ENCODE results near the gene SELENOI. TPM values are rescaled to one million over a fixed set of nuclear protein-coding genes. Genes with fewer than 3 reads are reported as not detected.

SELENOI gene
- total RNA-seq, 1 experiment from 2014 or later = 63.3 TPM

DNA sequence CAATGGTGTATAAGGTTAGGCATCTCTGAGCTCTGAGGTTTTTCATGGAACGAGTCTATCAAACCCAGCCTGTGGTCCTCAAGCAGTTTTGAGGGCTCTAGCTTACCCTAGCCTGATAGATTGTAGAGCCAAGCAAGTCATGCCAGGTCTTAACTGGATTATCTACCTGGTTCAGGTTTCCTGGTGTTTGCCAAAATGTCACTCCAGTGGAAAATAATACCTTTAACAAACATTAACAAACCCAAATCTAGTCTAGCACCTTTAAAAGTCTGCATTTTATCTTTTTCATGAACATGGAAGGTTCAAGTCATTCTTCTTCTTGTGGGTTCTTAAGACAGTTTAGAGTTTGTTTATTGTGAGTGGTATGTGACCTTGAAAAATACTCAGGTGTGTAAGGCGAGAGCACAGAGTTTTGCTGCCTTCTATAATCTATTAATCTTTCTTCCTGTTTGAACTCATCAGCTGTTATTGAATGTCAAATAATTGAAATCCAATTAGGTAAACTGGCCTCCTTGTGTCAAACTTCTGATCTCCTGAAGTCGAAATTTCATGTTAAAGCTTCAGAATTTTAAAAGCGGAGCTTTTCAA, 14.0 kb downstream of the SELENOI start:
- Histone ChIP-seq H4K20me1 (ENCODE audit: insufficient read depth) (peaks cover 7% of the 10 kb centered on the region; the same call in 1 of the 2 replicates), H3K79me2 (ENCODE audit: insufficient read depth, low read length) (peaks cover 100% of the 10 kb centered on the region), H3K27ac (ENCODE audit: low read depth, low read length) (no peak overlapping the region), H3K4me2 (ENCODE audit: low read length) (no peak overlapping the region), H3K36me3 (ENCODE audit: control insufficient read depth in 1 of 2, insufficient read depth in 2 of 2, low read length in 2 of 2) (no peaks in the 10 kb centered on the region), H3K4me3 (replicated peaks in 1 of 2; ENCODE audit: low read depth in 1 of 2, low read length in 2 of 2) (no peak overlapping the region), H3K9me2 (ENCODE audit: insufficient read depth) (no peaks in the 10 kb centered on the region), H3K4me1 (ENCODE audit: control insufficient read depth in 1 of 2, insufficient read depth in 2 of 2, low read length in 2 of 2) (peaks cover 16 to 39% of the 10 kb centered on the region in 2 experiments), H3K27me3 (ENCODE audit: insufficient read depth, low read length) (no peaks in the 10 kb centered on the region), H3K9me3 (ENCODE audit: control insufficient read depth in 1 of 2, insufficient read depth in 1 of 2, low read depth in 1 of 2, low read length in 2 of 2) (no peaks in the 10 kb centered on the region), H3K9ac (ENCODE audit: low read length) (no peak overlapping the region), H2AFZ (ENCODE audit: low read depth, low read length, poor library complexity, severe bottlenecking) (no peak overlapping the region)
- BruUV-seq (replicated peaks) = no TSS peak
- ChIA-PET CTCF (no interaction called here), POLR2A (no interaction called here), RAD21 (ENCODE audit: low non-redundant PET in 1 of 2, low total read pairs in 2 of 2, uncharacterized antibody in 2 of 2, unreplicated experiment in 2 of 2) (no interaction called here)
- ATAC-seq (no peak), DNase-seq (ENCODE audit: low read depth, low spot score) (no peak)
- intact Hi-C loops (cut with micrococcal nuclease) = no loop called here
- no peak for TF ChIP-seq CBX3 (IDR thresholded peaks at IDR 0.05; ENCODE audit: low read depth)
- no peak for TF ChIP-seq YY1 (IDR thresholded peaks at IDR 0.05; ENCODE audit: extremely low read depth, insufficient replicate concordance, low read depth, low read length)
- no peak for TF ChIP-seq SP1 (IDR thresholded peaks at IDR 0.05; ENCODE audit: low read depth)
- TF ChIP-seq CEBPB (IDR thresholded peaks at IDR 0.05; ENCODE audit: low read depth) = no peak
- no peak for TF ChIP-seq ZFX (IDR thresholded peaks at IDR 0.05)
- TF ChIP-seq, protein P1, sequence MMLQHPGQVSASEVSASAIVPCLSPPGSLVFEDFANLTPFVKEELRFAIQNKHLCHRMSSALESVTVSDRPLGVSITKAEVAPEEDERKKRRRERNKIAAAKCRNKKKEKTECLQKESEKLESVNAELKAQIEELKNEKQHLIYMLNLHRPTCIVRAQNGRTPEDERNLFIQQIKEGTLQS (IDR thresholded peaks at IDR 0.05) = no peak
- TF ChIP-seq TCF7L2 (IDR thresholded peaks at IDR 0.05; ENCODE audit: borderline replicate concordance, extremely low read depth, insufficient read depth, insufficient read length) = no peak
- TF ChIP-seq, protein P2, sequence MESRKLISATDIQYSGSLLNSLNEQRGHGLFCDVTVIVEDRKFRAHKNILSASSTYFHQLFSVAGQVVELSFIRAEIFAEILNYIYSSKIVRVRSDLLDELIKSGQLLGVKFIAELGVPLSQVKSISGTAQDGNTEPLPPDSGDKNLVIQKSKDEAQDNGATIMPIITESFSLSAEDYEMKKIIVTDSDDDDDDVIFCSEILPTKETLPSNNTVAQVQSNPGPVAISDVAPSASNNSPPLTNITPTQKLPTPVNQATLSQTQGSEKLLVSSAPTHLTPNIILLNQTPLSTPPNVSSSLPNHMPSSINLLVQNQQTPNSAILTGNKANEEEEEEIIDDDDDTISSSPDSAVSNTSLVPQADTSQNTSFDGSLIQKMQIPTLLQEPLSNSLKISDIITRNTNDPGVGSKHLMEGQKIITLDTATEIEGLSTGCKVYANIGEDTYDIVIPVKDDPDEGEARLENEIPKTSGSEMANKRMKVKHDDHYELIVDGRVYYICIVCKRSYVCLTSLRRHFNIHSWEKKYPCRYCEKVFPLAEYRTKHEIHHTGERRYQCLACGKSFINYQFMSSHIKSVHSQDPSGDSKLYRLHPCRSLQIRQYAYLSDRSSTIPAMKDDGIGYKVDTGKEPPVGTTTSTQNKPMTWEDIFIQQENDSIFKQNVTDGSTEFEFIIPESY (IDR thresholded peaks at IDR 0.05; ENCODE audit: extremely low read depth, insufficient replicate concordance, low read length) = no peak
- TF ChIP-seq, protein P3, sequence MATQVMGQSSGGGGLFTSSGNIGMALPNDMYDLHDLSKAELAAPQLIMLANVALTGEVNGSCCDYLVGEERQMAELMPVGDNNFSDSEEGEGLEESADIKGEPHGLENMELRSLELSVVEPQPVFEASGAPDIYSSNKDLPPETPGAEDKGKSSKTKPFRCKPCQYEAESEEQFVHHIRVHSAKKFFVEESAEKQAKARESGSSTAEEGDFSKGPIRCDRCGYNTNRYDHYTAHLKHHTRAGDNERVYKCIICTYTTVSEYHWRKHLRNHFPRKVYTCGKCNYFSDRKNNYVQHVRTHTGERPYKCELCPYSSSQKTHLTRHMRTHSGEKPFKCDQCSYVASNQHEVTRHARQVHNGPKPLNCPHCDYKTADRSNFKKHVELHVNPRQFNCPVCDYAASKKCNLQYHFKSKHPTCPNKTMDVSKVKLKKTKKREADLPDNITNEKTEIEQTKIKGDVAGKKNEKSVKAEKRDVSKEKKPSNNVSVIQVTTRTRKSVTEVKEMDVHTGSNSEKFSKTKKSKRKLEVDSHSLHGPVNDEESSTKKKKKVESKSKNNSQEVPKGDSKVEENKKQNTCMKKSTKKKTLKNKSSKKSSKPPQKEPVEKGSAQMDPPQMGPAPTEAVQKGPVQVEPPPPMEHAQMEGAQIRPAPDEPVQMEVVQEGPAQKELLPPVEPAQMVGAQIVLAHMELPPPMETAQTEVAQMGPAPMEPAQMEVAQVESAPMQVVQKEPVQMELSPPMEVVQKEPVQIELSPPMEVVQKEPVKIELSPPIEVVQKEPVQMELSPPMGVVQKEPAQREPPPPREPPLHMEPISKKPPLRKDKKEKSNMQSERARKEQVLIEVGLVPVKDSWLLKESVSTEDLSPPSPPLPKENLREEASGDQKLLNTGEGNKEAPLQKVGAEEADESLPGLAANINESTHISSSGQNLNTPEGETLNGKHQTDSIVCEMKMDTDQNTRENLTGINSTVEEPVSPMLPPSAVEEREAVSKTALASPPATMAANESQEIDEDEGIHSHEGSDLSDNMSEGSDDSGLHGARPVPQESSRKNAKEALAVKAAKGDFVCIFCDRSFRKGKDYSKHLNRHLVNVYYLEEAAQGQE (IDR thresholded peaks at IDR 0.05; ENCODE audit: low read depth) = no peak
- TF ChIP-seq POLR2AphosphoS5 (IDR thresholded peaks at IDR 0.05; ENCODE audit: low read depth, low read length) = no peak

Data from HCT116 (cell line).